Endothelial cell of umbilical vein (primary cell): Measurements from ENCODE around the gene OSBP2.

Experiments used
- CTCF ChIP-seq, 2 donors: IDR thresholded peaks; 1 replicate in 1 of 2; 2 replicates in 1 of 2; pipeline ENCODE4 v1.5.1; 2011; ENCODE audit warnings: low read length in 2 of 2, mild to moderate bottlenecking in 2 of 2, moderate library complexity in 2 of 2, control low read depth in 1 of 2, inconsistent platforms in 1 of 2, low read depth in 1 of 2; ENCODE audit not compliant: insufficient read depth in 1 of 2; ENCODE audit errors: extremely low read depth in 1 of 2
- JUN ChIP-seq: IDR thresholded peaks from 2 replicates; pipeline ENCODE4 v1.6.1; 2011; ENCODE audit warnings: borderline replicate concordance, low read depth; ENCODE audit not compliant: insufficient read length, insufficient read depth
- MYC ChIP-seq: IDR thresholded peaks from one replicate; pipeline ENCODE4 v1.6.1; 2011; ENCODE audit warnings: mild to moderate bottlenecking, low read depth, low read length

GRCh38 chr22:30763815-30764673, 69.4 kb downstream of the OSBP2 start:
- TF ChIP-seq CTCF (IDR thresholded peaks at IDR 0.05; ENCODE audit: extremely low read depth in 1 of 2, insufficient read depth in 1 of 2, low read depth in 1 of 2, low read length in 2 of 2) = peak; percentile 67 to 71
- TF ChIP-seq MYC = no peak
- TF ChIP-seq JUN = no peak
